Non-pigmented ciliary epithelial cell (primary cell): Measurements from ENCODE around the gene LILRA6.
"Not testable (repeated sequence)": the region's sequence is repeated elsewhere in the genome, so short reads cannot be mapped to it uniquely, and the experiment has no call there.

Source experiments
- DNase-seq: peaks from one replicate; pipeline ENCODE4 v3.0.0-alpha.2; 2010; ENCODE audit warnings: low read depth

Gene LILRA6

DNA sequence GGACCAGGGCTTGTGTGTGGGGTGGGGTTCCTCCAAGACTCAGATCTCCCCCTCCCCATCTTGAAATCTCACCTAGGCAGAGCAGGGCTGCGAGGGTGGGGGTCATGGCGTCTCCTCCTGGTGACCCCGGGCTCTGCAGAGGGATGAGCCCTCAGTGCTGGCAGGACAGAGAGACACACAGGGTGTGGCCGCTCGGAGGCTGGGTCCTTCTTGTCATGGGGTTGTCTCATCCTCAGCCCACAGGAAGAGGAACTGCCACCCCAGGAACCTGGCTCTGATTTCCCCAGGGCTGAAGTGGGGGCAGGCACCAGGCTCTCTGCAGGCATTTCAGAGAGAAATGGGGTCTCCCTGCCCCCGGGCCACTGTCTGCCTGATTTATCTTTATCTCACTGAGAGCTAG lies at the start of gene LILRA6:
LILRA6 (minus strand) TSS at position 145 of the 400 bp plus-strand sequence.
- DNase-seq: not testable (repeated sequence)

DNA sequence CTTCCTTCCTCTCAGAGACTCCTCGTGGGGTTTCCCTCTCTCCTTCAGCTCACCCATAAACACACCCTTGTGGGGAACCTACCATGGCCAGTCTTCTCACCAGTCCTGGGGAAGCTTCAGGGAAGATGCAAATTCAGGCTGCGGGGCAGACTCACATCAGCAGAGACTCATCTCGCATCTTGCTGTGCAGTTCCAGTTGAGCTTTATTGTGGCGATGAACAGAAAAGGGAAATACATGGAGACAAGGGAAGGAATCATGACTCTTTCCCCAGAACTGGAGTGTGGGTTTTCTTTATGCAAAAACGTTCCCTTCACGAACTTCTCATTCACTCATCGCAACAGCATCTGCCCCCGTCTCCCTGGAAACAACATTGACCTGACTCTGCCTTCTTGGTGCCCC lies 46.6 kb upstream of the LILRA6 start:
- DNase-seq: not testable (repeated sequence)

GRCh38 chr19:54287456-54287855 lies 44.9 kb upstream of the LILRA6 start:
- DNase-seq: no peak

GRCh38 chr19:54286283-54286682 lies 43.7 kb upstream of the LILRA6 start:
- DNase-seq: not testable (repeated sequence)

- DNase-seq: not testable (repeated sequence)
These were observed 43.0 kb upstream of the LILRA6 start for GRCh38 chr19:54285427-54286056.

DNA sequence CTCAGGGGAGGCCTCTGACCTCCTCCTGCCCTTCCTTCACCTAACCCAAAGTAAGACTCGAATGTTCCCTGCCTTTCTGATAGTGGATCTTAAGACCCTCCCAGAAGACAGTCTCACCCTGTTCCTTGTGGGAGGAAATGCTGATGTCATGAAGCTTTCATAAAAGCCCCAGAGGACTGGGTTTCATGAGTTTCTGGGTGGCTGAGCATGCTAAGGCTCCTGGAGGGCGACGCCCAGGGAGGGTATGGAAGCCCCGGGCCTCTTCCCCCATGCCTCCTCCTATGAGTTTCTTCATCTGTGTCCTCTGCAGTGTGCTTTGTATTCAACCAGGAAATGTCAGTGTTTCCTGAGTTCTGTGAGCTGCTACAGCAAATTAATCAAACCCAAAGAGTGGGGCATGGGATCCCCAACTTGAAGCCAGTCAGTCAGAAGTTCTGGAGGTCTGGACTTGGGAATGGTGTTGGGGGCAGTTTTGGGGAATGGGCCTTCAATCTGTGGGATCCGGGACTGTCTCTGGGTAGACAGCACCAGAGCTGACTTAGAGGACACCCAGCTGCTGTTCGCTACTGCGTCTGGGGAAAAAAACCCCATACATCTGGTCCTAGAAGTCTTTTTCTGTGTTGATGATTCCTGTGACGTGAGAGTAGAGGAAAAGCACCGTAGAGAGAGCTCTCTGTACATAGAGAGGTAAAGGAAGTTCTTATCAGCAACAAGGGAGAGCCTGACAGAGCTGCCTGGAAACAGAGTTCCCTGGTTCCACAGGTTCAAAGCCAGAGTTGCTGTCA lies 40.3 kb upstream of the LILRA6 start:
- no peak for DNase-seq

GRCh38 chr19:54281729-54282075 lies 39.1 kb upstream of the LILRA6 start:
- not testable (repeated sequence) for DNase-seq

GRCh38 chr19:54281007-54281728 lies 38.6 kb upstream of the LILRA6 start, which contains the start of gene LILRB2:
Gene LILRB2 (minus strand): TSS chr19:54281110. CDS start chr19:54280496, 614 bp downstream.
- DNase-seq: no peak

GRCh38 chr19:54280441-54280840 lies 37.9 kb upstream of the LILRA6 start:
- DNase-seq: not testable (repeated sequence)

DNA sequence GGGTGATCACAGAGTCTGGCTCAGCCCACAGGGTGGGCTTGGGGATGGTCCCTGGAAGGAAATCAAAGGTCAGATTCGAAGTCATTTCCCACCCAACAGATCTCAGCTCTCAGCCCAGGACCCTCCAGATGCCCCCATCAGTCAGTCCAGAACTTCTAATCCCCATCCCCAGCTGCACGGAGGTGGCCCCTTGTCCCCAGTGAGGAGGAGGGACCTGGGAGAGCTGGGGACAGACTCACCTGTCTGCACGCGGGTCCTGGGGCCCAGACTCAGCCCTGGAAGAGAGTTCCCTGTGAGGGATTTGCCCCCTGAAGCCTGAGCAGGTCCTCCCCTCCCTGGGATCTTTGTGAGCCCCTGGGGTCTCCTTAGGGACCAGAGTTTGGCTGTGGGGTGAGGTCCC lies 37.4 kb upstream of the LILRA6 start:
- DNase-seq: not testable (repeated sequence)

- DNase-seq: no peak
These were observed 36.9 kb upstream of the LILRA6 start for GRCh38 chr19:54279406-54279962.

DNA sequence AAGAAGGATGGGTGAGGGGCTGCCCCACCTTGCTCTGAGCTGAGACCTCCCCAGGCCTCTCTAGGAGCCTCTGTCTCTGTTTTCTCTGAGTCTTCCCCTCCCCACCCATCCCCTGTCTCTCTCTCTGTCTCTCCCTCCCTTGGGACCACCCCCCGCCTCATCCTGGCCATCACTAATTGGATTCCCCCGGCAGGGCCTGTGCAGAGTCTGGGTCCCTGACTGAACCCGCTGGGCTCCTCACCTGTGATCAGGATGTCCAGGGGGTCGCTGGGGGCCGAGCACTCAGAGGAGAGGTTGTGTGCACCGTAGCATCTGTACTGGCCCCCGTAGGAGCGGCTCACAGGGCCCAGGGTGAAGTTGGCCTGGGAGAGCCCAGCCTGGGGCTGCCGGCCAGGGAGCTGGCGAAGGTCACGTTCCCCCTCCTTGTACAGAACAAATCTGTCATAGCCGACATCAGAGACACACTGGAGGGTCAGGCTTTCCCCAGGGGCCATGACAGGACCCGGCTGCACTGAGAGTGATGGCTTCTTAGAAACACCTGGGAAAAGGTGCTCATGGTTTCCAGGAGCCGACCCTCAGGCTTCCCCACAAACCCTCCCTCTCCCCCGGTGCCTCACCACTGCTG lies 36.1 kb upstream of the LILRA6 start:
- DNase-seq: not testable (repeated sequence)

GRCh38 chr19:54278056-54278455 lies 35.5 kb upstream of the LILRA6 start:
- DNase-seq: not testable (repeated sequence)

DNA sequence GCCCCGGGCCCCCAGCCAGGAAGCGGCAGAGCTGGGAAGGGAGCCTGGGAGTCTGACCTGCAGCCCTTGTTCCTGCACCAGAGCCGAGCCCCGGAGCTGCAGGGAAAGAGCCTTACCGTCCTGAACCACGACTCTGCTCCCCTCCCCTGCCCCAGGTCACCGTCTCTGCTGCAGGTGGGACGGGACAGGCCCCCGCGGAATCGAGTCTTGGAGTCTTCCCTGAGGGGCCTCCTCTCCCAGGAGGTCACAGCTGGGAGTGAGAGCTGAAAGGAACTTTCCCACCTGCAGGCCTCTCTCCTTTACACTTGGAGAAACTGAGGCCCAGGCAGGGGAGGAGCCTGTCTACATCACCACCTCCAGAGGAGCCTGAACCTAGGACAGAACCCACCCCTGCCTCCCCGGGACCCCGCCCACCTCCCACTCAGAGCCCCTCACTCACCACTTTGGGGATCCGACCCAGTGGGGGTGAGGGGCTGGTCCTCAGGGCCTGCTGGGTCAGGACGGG lies 34.6 kb upstream of the LILRA6 start:
- DNase-seq: not testable (repeated sequence)

- DNase-seq: no peak
These were observed 33.4 kb upstream of the LILRA6 start for GRCh38 chr19:54275951-54276350.

- not testable (repeated sequence) for DNase-seq
These were observed 31.9 kb upstream of the LILRA6 start for GRCh38 chr19:54274516-54274915.

DNA sequence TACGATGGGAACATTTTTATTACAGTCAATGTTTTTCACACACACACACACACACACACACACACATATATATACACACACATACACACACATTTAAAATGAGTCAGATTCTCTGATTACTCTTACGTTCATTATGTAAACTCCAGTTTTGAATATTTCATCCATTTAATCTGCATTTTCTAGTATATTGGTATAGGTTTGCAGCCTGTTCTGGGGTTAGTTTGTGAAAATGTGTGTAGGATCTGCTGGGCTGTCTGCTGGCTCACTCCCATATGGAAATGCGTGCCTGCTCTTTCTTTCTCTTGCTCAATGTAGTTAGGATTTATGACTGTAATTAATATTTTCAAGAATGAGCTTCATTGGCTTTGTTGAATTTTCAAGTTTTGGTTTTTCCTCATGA lies 31.2 kb upstream of the LILRA6 start:
- DNase-seq: no peak

DNA sequence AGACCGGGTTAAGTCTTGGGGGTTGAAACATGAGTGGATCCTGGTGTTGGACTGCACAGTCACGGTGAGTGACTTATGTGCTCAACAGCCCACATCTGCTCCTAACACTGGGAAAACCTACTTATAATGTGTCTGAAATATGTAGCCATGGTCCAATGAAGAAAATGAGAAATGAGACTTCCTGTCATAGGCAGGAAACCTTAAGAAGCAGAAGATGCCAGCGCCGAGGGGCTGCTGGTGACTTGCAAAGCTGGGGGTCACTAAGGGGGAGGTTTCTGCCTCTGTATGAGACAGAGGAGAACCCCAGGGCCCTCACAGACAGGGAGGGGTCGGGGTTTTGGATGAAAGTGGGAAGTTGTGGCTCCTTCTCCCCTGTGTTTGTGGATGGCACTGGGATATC lies 29.6 kb upstream of the LILRA6 start:
- not testable (repeated sequence) for DNase-seq

DNA sequence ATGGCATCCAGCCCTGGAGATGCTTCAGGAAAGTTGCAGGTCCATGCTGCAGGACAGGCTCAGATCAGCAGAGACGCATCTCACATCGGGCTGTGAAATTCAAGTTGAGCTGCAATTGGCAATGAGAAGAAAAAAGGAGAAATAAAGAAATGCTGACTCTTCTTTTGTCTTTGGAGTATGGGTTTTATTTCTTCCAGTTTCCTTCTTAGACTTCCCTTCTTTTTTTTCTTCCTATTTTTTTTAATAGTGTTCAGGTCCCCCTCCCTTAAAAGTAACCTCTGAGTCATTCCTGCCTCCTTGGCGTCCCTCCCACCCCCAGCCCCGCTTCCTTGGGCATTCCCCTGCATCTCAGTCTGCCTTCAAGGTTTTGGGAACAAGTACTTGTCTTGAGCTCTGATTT lies 29.0 kb upstream of the LILRA6 start:
- not testable (repeated sequence) for DNase-seq

DNA sequence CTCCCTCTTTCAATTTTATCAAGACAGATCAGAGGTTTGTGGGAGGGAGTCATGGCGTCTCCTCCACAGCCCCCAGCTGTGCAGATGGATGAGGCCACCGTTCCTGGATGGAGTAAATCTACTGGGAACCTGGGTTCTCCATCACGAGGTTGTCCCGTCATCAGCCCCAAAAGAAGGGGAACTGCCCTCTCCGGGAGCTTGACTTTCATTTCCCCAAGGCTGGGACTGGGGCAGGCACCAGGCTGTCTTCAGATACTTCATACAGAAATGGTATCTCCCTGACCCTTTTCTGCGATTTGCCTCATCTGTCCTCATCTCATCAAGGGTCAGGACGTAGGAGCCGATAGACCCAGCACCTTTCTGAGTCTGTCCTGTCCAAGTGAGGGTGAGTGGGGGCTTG lies 28.5 kb upstream of the LILRA6 start:
- no peak for DNase-seq

DNA sequence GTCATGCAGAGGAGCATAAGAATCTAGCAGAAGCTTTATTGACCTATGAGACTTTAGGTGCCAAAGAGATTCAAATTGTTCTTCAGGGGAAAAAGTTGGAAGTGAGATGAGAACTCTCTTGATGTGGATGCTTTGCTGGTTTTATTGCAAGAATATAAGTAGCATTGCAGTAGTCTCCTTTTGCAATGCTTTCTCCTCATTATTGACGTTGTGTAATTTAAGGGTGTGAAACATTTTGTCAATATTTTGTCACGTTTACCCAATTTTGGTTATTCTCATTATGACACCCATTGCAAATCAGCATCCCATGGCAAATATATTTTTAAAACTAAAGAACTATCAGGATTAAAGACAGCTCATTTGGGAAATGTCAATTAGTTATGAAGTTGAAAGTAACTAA lies 26.3 kb upstream of the LILRA6 start:
- no peak for DNase-seq

DNA sequence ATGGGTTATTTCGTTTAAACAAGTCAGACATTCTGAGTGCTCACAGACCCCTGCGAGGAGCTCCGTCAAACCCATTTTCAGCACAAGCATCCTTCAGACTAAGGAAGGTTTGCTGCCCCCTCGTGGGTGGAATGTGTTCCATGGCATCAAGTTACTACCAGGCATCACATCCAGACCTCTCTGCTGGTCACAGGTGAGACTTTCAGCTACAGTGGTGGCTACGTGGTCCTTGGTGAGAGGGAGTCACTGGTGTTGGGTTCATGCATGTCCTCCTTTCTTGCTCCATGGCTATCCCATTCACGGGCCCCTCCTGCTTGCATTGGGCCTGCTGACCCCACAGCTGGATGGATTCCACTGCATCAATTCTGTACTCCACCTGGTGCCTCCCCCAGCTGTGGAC lies 23.5 kb upstream of the LILRA6 start:
- peak; percentile 31 for DNase-seq
